ENCODE data around the gene DEDD. TPM values are rescaled to one million over a fixed set of nuclear protein-coding genes. Genes with fewer than 3 reads are reported as not detected.

The DEDD gene
- total RNA-seq, 2 experiments from 2014 or later: 38.2 to 40.0 TPM

GRCh38 chr1:161138431-161138830 lies 6.0 kb upstream of the DEDD start:
- Mint-ChIP-seq H3K27me3 (no peaks in the 10 kb centered on the region), H3K27ac (peak overlapping the region; percentile 21), H3K4me1 (peaks cover 9% of the 10 kb centered on the region), H3K4me3 (no peak overlapping the region), H3K9me3 (no peaks in the 10 kb centered on the region), H3K36me3 (ENCODE audit: low read depth) (peaks cover 8% of the 10 kb centered on the region)
- CTCF ChIA-PET: interaction anchor here (0.6 to 1.6 kb wide), 13 partner anchors 9 to 463 kb away, joined by 3 to 7 read pairs (median 3); partner anchors contain the start of genes UFC1 and USF1
- DNase-seq: no peak
- POLR2A ChIA-PET: interaction anchor here (0.6 to 2.3 kb wide), 4 partner anchors 9 to 41 kb away, joined by 3 to 9 read pairs (median 4); partner anchors contain the start of genes NIT1, PFDN2 and UFC1

- no peak overlapping the region for H3K27ac Mint-ChIP-seq
- POLR2A ChIA-PET: interaction anchor here (0.6 to 2.3 kb wide), 5 partner anchors 9 to 301 kb away, joined by 3 to 9 read pairs (median 4); partner anchors contain the start of genes NIT1, PFDN2 and UFC1
- no peak overlapping the region for H3K4me3 Mint-ChIP-seq
- peaks cover 8% of the 10 kb centered on the region for H3K36me3 Mint-ChIP-seq (ENCODE audit: low read depth)
- DNase-seq: no peak
- CTCF ChIA-PET: interaction anchor here (0.6 to 1.6 kb wide), 12 partner anchors 9 to 463 kb away, joined by 3 to 7 read pairs (median 3); partner anchors contain the start of genes UFC1 and USF1
- peaks cover 9% of the 10 kb centered on the region for H3K4me1 Mint-ChIP-seq
- H3K27me3 Mint-ChIP-seq: no peaks in the 10 kb centered on the region
- H3K9me3 Mint-ChIP-seq: no peaks in the 10 kb centered on the region
These were observed 5.4 kb upstream of the DEDD start for GRCh38 chr1:161137881-161138280.

GRCh38 chr1:161133220-161133740 lies 813 bp upstream of the DEDD start:
- Mint-ChIP-seq H3K27ac (no peak overlapping the region), H3K36me3 (ENCODE audit: low read depth) (peaks cover 32% of the 10 kb centered on the region), H3K9me3 (no peaks in the 10 kb centered on the region), H3K4me1 (peaks cover 39% of the 10 kb centered on the region), H3K27me3 (no peaks in the 10 kb centered on the region), H3K4me3 (no peak overlapping the region)
- DNase-seq: no peak
- POLR2A ChIA-PET: interaction anchor here (0.6 to 4.8 kb wide), 23 partner anchors 9 to 451 kb away, joined by 3 to 45 read pairs (median 4); partner anchors contain the start of genes ARHGAP30, KLHDC9, LY9 and NDUFS2
- CTCF ChIA-PET: interaction anchor here (1.0 to 3.5 kb wide), 12 partner anchors 15 to 406 kb away, joined by 3 to 21 read pairs (median 4); partner anchors contain the start of genes ARHGAP30, KLHDC9, NIT1 and PFDN2

GRCh38 chr1:161131523-161132409 lies 701 bp downstream of the DEDD start:
- DNase-seq: no peak
- Mint-ChIP-seq H3K4me3 (no peak overlapping the region), H3K36me3 (ENCODE audit: low read depth) (peaks cover 47% of the 10 kb centered on the region), H3K4me1 (peaks cover 52% of the 10 kb centered on the region), H3K9me3 (no peaks in the 10 kb centered on the region), H3K27ac (no peak overlapping the region), H3K27me3 (no peaks in the 10 kb centered on the region)
- ChIA-PET CTCF (interaction anchor here (0.8 to 3.5 kb wide), 15 partner anchors 8 to 250 kb away, joined by 3 to 21 read pairs (median 5); partner anchors contain the start of genes ARHGAP30, KLHDC9, NIT1 and PFDN2), POLR2A (interaction anchor here (0.9 to 4.8 kb wide), 14 partner anchors 11 to 450 kb away, joined by 3 to 45 read pairs (median 4); partner anchors contain the start of genes ARHGAP30, TOMM40L, TSTD1 and UFC1)

GRCh38 chr1:161130266-161130665 lies 2.2 kb downstream of the DEDD start:
- Mint-ChIP-seq H3K9me3 (no peaks in the 10 kb centered on the region), H3K27me3 (no peaks in the 10 kb centered on the region), H3K36me3 (ENCODE audit: low read depth) (peaks cover 55% of the 10 kb centered on the region), H3K27ac (peak overlapping the region; percentile 11), H3K4me3 (no peak overlapping the region), H3K4me1 (peaks cover 56% of the 10 kb centered on the region)
- POLR2A ChIA-PET: interaction anchor here (0.6 kb wide), 1 partner anchor 33 kb away, joined by 3 read pairs; no protein-coding TSS in a partner anchor
- DNase-seq: no peak
- CTCF ChIA-PET: interaction anchor here (1.3 to 1.4 kb wide), 2 partner anchors 11 to 36 kb away, joined by 3 read pairs; partner anchors contain the start of gene PPOX

- ChIA-PET POLR2A (interaction anchor here (1.2 to 1.7 kb wide), 2 partner anchors 11 to 83 kb away, joined by 3 to 12 read pairs; partner anchors contain the start of genes NIT1, PFDN2 and USF1), CTCF (interaction anchor here (0.7 to 1.7 kb wide), 4 partner anchors 11 to 456 kb away, joined by 3 to 7 read pairs (median 4); partner anchors contain the start of genes KLHDC9, NIT1 and PFDN2)
- Mint-ChIP-seq H3K9me3 (no peaks in the 10 kb centered on the region), H3K4me1 (peaks cover 53% of the 10 kb centered on the region), H3K36me3 (ENCODE audit: low read depth) (peaks cover 64% of the 10 kb centered on the region), H3K4me3 (no peak overlapping the region), H3K27ac (peak overlapping the region; percentile 3), H3K27me3 (no peaks in the 10 kb centered on the region)
- DNase-seq: no peak
These were observed 3.7 kb downstream of the DEDD start for GRCh38 chr1:161128591-161129420.

GRCh38 chr1:161127649-161128048 lies 4.8 kb downstream of the DEDD start:
- H3K36me3 Mint-ChIP-seq (ENCODE audit: low read depth): peaks cover 75% of the 10 kb centered on the region
- no peak overlapping the region for H3K27ac Mint-ChIP-seq

GRCh38 chr1:161122967-161123366 lies 9.5 kb downstream of the DEDD start:
- Mint-ChIP-seq H3K36me3 (ENCODE audit: low read depth) (peaks cover 80% of the 10 kb centered on the region), H3K4me3 (no peak overlapping the region), H3K9me3 (no peaks in the 10 kb centered on the region), H3K27me3 (no peaks in the 10 kb centered on the region), H3K27ac (no peak overlapping the region), H3K4me1 (peaks cover 45% of the 10 kb centered on the region)
- ChIA-PET POLR2A (interaction anchor here (1.4 kb wide), 1 partner anchor 77 kb away, joined by 3 read pairs; the partner anchor contains the start of gene USF1), CTCF (interaction anchor here (0.7 kb wide), 1 partner anchor 58 kb away, joined by 3 read pairs; no protein-coding TSS in a partner anchor)
- DNase-seq: no peak

More at GRCh38 chr1:161127649-161128048, 4.8 kb downstream of the DEDD start:
- no peaks in the 10 kb centered on the region for H3K9me3 Mint-ChIP-seq
- peaks cover 53% of the 10 kb centered on the region for H3K4me1 Mint-ChIP-seq
- CTCF ChIA-PET: interaction anchor here (1.1 to 1.7 kb wide), 2 partner anchors 10 to 292 kb away, joined by 3 to 7 read pairs; partner anchors contain the start of genes NIT1 and PFDN2
- no peak for DNase-seq
- no peaks in the 10 kb centered on the region for H3K27me3 Mint-ChIP-seq
- POLR2A ChIA-PET: interaction anchor here (1.0 to 1.7 kb wide), 3 partner anchors 9 to 82 kb away, joined by 3 to 12 read pairs (median 3); partner anchors contain the start of genes NIT1, PFDN2, PPOX and USF1
- no peak overlapping the region for H3K4me3 Mint-ChIP-seq

- H3K9me3 Mint-ChIP-seq: no peaks in the 10 kb centered on the region
- no peak overlapping the region for H3K27ac Mint-ChIP-seq
- peaks cover 37% of the 10 kb centered on the region for H3K4me1 Mint-ChIP-seq
- H3K4me3 Mint-ChIP-seq: no peak overlapping the region
- DNase-seq: no peak
- ChIA-PET CTCF (no interaction called here), POLR2A (interaction anchor here (1.4 to 1.5 kb wide), 2 partner anchors 32 to 76 kb away, joined by 3 to 5 read pairs; partner anchors contain the start of genes UFC1 and USF1)
- peaks cover 76% of the 10 kb centered on the region for H3K36me3 Mint-ChIP-seq (ENCODE audit: low read depth)
- no peaks in the 10 kb centered on the region for H3K27me3 Mint-ChIP-seq
These were observed 10.6 kb downstream of the DEDD start for GRCh38 chr1:161121834-161122233.

GRCh38 chr1:161121042-161121650 lies 11.3 kb downstream of the DEDD start:
- POLR2A ChIA-PET: interaction anchor here (1.5 kb wide), 1 partner anchor 33 kb away, joined by 5 read pairs; the partner anchor contains the start of gene UFC1
- Mint-ChIP-seq H3K36me3 (ENCODE audit: low read depth) (peaks cover 71% of the 10 kb centered on the region), H3K4me1 (peaks cover 40% of the 10 kb centered on the region), H3K27me3 (no peaks in the 10 kb centered on the region), H3K4me3 (no peak overlapping the region), H3K9me3 (no peaks in the 10 kb centered on the region), H3K27ac (no peak overlapping the region)
- no peak for DNase-seq
- CTCF ChIA-PET: interaction anchor here (0.8 kb wide), 1 partner anchor 105 kb away, joined by 3 read pairs; the partner anchor contains the start of gene TOMM40L
